Measurements from ENCODE around the gene TTLL6. TPM values are rescaled to one million over a fixed set of nuclear protein-coding genes. Genes with fewer than 3 reads are reported as not detected.

The TTLL6 gene
- polyA plus RNA-seq, 3 donors: 0.34 to 0.52 (median 0.40) TPM

DNA sequence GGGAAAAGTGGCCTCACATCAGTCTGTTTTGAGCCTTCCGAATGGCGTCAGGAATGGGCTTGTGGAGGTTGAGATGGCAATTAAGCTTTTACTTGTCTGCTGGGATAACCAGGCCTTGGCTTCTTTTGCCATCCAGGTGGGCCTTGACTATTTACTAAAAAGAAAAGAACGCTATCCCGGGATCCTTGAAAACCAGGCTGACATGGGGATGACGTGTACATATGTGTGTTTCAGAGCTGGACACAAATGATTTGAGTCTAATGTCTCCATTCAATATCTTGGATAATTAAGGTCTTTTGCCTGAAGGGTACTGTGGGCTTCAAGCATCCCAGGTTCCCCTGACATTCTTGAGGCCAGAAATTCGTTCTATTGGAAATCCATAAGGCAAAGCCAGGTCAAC is 55.9 kb downstream of the TTLL6 start:
- no peak for DNase-seq

DNA sequence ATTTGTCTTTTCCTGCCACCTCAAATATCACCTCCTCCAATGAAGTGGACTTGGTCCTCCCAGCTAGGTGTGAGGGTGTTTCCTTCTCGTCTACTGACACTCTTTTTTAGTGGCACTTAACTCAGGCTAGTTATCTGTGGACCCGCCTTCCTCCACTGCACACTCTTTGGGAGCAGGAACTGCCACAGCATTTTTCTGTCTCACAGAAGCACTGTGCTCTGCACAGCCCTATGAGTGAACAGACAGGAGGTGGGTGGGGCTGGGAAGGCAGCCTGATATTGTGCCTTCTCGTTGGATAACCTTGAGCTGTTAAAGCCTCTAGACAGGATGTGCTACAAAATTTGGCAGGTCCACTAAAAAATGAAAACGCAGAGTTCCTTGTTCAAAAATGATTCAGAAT is 56.6 kb downstream of the TTLL6 start:
- no peak for DNase-seq

DNA sequence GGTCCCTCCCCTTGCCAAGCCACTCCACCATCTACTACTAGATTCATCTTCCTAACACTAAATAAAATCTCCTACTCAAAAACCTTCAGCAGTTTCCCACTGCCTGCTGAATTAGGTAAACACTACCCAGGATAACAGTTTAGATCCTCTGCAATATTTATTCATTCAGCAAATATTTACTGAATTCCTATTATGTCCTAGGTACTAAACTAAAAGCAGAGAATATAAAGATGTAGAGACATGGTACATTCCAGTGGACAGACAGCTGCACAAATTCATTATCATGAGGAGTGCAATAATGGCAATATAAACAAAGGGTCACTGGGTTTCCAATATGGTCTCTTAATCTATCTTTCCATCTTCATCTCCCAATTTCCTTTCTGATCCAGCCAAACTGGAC is 57.7 kb downstream of the TTLL6 start:
- no peak for DNase-seq

DNA sequence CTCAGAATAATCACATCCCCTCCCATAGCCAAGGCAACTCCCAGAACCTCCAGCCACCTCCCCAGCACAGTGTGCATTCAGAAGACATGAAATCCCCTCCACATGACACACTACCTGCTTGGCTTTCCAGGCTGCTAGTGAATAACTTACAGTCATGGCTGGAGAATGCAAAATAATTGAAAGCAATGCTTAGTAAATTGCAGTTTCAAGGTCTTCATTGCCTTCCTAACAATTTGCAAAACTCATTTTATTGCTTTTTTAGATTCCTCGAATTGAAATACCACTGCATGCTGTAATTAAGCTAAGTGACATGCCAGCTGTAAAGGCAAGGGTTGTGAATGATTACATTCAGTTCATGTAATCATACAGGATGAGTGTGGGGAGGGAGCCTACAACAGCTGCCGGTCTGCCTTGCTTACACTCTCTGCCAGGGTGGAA is 59.5 kb downstream of the TTLL6 start:
- DNase-seq: no peak

DNA sequence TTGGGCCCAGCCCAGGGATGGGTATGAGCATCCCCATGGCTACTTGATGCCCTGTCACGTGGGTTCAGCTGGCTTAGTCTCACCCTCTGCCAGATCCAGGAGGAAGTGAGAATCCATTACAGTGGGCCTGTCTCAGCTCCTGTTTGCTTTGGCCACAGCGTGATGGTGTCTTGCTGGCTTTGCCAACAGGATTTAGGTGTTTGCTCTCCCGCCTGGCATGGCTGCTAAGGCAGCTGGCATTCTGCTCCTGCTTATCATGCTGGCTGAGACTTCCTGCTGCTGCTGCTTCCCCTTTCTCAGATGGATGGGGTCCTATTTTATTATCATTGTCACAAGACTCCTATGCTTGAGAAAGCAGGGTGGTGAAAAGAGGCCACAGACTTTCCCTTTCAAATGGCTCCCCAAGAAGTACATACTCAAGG is 60.2 kb downstream of the TTLL6 start:
- no peak for DNase-seq

DNA sequence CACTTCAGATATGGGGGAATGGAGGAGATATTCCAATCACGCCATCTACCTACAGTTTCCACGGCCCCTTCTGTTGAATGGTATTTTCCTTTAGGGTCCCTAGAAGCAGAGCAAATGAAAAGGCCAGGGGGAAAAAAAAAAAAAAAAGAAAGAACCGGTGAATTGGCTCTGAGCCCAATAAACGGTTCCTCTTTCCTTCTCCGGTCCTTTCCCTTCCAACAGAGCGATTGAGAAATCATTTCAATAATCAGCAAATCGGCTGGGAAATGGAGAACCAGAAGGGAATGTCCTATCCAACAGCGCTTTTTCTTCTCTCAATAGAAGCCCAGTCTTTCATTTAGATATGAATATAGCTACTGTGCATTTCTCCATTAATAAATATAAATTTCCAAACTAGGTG is 61.7 kb downstream of the TTLL6 start:
- DNase-seq: no peak

DNA sequence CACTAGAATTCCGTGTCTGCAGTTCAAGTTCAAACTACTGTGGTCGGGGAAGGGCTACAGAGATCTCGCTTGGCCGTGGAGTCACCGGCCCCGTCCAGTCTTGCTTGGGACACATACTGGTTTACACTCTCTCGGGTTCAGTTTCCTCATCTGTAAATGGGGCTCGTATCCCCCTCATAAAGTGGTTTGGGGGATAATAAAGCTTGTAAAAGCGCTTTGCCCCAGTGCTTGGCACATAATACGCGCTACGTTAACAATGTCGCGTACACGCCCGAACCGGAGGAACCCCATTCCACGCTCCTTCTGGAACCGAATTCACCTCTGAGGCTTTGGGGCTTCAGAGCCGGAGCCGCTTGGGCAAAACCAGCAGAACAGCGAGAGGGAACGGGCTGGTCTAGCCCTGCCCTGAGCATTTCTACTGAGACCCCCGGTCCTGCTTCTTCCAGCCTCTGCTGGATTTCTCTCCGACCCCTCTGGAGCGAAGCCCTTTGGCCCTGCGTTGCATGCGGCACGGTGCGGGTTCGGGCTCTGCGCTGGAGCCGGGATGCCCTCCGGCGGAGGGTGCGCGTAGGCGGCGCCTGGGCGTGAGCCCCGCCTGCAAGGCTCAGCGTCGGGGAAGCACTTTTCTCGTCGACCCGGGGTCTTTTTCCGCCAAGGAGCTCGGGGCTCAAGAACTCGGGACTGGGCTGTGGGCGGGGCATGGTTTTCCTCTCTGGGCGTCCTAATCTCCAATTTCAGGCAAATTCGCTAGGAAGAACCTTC is 62.3 kb downstream of the TTLL6 start:
- DNase-seq: no peak

DNA sequence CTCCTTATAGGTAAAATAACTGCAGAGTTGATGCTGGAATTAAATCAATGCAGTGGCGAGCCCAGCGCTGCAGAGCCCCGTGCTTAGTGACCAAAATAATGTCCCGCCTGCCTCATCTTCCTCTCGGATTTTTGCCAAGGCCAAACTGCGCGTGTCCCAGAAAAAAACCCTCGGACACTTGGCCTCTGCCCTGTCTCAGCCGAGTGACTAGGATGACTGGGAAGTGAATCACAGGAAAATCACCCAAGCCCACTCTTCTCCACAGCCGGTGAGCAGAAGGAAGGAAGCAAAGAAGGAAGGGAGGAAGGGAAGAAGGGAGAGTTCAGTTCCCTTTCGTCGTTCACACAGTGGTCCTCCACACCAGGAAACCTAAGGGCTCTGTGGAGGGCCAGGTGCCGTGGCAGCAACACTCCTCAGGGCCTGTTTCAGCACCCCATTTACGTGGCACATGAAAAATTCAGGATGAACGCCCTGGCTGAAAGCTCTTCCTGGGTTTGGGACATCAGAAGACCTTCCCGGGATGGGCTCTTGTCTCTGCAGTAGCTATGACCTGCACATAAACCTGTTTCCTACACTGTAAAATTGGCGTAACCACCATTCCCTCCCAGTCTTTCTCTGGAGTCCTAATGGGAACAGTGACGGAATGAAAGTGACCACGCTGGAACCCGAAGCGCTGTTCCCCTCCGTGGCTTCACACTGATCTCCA is 63.1 kb downstream of the TTLL6 start:
- no peak for DNase-seq

DNA sequence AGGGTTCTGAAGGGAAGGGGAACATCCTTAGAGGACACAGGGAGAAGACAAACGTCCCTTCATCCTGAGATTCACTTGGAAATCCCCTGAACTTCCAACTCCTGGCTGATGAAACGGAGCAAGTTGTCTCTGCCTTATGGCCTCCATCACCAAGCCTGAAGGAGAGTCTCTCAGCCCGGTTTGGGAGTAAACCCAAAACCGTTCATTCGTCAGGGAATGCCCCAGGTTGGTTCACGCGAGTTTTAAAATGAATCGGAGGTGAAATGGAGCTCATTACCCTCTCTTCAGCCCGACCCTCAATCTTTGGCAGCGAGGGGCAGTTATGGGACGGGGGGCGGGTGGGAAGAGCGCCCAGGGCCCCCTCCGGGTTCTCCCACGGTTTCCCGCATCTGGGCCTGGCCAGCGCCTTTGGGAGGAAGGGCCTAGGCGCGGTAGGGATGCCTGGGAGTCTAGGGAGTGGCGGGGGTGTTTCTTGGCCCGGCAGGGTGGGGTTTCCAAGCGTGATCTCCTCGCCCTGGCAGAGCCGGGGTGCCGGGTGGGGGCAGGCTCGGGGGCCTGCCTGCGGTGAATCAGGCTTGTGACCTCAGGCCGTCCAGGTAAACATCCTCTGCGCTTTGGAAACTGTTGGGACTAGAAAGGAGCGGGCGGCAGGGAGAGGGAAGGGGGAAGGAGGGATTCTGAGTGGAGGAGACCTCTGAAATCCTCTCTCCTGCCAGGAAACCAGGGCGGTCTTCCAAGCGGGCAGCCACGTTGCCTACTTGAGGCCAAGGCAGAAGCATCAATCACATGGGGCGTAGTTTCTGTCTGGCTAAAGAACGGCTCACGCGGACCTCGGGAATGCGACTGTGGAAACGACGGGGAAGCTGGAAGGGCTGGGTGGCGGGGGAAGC is 64.4 kb downstream of the TTLL6 start:
- no peak for DNase-seq

DNA sequence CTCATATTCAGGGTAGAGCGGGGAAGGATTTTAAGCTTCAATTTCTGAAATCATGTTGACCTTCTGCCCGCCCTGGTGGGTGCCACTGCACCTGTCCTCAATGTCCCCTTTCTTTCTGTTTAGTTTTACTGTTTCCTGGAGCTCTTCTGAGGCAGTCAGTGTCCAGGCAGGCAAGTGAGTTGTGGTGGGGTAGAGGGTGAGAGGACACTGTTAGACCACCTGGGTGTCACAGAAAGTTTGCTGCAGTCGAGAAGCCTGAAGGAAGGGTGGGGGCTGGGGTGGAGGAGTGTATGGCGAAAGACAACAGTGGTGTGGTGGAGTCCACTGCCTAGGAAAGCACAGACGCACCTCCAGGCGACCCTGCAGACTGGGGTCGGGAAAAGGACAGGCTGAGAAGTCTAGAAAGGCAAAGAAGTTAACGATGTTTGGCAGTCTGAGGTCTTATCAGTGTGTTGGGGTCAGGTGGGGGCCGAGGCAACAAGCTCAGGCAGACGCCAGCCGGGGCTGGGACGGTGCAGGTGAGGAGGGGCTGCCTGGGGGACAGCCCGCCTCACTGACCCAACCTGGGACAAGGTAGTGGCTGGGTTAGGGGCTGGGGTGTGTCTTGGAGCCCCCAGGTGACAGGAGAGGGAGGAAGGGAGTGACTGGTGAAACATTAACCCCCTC is 65.2 kb downstream of the TTLL6 start:
- no peak for DNase-seq

DNA sequence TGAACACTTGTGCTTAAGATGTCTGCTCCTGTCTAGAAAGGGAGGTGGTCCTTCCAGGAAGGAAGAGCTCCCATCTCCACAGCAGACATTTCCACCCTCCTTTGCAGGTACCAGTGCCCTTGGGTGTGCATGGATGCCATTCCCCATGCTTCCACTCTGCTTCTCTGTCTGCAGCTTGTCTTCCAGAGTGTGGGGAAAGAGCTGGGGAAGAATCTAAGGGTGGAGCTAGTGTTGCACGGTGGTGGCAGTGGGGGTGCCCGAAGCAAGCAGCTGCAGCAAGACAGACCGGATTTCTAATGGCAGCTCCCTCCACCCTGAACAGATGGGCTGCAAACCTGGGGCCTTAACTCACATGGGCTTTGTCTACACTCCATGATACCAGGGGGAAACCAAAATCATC is 65.9 kb downstream of the TTLL6 start:
- no peak for DNase-seq

DNA sequence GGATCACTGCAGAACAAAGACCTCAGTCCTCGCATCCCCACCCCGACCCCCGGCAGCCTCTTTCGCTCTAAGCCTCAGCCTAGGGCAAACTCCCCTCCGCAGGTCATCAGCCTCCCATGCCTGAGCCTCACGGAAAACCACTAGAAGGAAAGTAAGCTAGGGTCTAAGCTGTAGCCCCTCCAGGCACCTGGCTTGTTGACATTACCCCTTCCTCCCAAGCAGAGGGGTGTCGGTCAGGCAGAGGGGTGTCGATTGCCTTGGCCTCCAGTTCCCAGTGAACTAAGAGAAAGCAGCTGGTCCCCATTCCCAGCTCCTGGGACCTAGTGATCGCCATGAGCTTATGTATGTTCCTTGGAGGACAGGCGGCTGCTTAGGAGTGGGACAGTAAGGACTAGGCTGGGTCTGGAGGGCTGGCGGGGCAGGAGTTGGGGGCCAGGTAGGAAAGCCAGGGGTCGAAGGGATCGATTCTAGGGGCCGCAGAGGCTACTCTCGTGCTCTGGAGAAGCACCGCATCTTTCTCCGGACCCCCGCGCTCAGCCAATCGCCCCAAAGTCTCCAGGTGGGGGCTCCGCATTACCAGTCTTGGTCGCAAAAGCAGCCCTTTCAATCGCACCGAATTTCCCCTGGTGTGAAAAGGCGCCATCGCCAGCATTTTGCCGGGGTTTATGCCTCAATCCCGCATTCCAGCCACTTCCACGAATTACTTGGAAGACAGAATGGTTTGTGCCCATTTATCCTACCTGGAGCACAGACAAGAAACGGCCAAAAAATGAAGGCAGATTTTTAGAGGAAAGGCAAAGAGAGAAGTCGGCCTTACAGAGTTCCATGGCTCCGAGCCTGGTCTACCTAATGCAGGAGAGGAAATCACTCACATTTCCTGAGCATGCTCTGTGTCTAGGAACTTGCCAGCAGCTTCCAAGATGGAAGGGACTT is 67.1 kb downstream of the TTLL6 start:
- DNase-seq: no peak

DNA sequence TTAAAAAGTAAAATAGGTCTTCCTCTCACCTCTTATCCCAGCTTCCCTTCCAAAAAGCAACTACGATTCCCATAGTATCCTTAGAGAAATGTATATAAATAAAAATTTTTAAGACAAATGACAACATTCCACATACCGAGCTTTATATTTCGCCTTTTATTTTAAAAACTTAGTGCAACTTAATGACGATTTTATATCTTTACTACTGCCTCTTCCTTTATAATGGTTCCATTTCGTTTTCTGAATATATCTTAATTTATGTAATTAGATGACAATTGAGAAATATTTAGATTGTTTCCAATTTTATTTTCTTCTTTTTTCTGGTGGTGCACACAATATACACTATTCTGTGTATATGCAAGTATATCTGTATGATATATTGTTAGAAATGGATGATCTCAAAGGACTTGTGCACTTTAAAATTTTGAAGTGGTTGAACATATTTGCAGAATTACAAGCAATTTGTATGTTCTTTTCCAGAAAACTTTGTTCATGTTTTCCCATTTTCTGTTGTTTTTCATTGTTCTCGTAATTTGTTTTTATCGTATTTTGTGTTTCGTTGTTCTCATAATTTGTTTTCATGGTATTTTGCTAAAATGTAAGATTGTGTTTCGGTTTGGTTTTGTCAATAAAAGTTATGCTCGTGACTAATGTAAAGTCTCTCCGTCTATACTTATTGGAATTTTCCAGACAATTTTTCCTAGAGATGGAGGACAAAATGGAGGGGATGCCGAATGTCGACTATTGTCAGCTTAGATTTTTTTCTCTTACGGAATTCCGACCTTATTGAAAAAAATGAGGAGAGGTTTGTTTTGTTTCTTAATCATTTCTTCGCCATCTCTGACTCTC is 68.1 kb downstream of the TTLL6 start:
- DNase-seq: no peak

DNA sequence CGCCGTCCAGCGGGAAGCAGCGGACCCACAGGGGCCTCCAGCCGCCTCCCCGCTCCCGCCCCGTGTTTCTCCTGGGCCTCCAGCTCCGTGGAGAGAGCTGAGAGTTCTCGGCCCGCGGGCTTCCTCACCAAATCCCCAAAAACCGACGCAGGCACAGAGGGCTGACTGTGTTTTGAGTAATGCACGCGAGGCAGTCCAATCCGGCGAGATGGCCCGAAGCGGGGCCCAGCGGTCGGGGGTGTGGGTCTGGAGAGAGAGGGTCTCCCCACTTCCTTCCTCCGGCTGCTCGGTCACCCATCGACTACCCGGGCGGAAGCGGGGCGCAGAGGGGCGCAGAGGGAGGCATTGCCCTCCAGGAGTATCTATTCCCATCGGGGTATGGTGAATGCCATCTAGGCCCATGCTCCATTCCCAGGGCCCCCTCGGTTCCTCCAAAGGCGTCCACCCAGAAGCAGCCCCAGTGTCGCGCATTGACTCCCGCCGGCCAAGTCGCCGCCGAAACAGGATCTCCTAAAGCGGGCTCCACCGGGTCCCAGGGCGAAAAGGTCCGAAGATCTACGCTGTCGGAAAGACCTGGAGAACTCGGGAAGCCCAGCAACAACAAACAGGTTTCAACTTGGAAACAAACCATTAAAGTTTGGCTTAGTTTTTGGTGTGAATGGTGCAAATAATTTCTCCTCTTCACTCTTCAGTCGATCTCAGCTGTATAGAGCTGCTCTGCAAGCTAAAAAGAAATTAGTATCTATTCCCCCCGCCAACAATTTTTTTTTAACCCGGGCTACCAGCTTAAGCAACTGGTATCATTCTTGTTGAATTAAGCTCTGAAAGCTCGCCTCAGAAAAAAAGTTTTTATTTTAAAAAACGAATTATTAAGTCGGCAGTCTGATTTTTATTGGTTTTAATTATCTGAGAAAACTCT is 69.3 kb downstream of the TTLL6 start:
- DNase-seq: no peak

DNA sequence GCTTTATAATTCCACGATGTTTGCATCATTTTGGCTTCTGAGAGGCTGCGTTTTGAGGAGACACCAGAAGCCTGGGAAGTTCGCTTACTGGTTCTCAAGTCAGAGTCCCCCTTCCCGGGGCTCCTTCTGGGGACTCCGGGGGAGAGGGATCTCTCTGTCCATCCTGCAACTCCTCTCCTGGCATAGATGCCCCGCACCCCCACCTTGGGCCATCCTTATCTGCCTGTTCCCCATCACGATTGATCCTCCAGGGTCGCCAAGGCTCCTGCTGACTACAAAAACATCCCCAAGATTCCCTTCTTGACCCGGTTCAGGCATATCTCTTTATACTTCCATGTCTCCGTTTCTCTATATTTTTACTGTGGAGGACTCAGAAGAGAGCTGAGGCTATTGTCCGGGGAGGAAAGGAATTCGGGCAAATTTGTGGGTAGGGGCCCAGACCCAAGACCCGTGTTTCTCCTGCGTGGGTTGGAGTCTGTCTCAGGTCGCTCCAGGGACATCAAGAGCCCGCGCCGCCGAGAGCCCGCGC is 70.0 kb downstream of the TTLL6 start:
- no peak for DNase-seq

DNA sequence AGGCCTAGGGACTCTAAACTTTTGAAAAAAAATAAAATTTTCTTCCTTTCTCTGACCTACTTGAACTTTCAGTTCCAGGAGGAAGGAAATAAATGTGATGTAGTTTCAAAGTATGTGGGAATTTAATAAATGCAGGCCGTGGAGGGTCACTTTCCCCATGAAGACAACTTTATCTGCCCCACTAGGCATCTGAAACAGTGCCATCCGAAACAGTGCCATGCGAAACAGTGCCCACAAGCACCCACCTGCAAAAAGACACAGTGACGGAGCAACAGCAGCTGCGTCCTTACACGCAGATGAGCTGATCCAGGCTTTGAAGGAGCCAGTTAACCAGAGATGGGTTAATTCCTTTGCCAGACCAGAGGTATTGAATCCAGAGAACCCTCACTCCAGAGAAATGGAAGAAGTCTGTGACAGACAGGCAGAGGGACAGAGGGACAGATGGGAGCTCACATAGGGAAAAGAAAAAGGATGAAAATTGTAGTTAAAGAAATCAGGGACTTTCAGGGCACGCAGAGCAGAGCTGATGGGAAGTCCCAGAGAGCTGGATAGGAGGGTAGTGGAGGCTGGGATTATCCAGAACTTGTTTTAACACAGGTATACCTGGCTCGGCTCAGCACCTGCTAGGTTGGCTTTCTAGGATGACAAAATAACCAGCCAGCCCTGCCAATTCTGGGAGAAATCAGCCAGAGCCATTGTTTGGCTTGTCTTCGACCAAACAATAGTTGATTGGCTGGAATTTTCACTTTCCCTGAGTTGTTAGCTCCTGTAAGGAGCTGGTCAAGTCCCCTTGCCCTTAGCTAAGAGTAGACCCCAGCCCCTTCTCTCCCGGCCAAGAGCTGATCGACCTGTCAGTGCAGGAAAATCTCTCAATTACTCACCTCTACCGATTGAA is 71.4 kb downstream of the TTLL6 start:
- no peak for DNase-seq

DNA sequence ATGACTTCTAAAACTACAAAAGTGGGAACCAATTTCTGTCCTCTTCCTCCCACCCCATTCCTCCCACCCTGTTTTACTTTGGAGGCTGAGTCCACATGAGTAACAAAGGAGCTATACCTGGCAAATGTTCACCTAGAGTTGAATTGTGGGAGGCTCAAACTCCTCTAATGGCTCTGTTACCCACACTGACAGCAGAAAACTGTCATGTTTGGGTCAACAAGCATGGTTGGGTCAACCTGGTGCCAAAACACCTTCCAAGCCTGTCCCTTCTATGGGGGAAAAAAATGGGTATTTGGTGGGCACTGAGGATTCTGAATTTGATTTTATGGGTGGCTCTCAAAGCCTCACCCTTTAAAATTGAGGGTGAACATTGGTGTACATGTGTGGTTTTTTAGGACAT is 76.5 kb downstream of the TTLL6 start:
- no peak for DNase-seq

Data from renal pelvis (tissue), 4 donors.